ENCODE results near the gene SPPL3.

The SPPL3 gene

DNA sequence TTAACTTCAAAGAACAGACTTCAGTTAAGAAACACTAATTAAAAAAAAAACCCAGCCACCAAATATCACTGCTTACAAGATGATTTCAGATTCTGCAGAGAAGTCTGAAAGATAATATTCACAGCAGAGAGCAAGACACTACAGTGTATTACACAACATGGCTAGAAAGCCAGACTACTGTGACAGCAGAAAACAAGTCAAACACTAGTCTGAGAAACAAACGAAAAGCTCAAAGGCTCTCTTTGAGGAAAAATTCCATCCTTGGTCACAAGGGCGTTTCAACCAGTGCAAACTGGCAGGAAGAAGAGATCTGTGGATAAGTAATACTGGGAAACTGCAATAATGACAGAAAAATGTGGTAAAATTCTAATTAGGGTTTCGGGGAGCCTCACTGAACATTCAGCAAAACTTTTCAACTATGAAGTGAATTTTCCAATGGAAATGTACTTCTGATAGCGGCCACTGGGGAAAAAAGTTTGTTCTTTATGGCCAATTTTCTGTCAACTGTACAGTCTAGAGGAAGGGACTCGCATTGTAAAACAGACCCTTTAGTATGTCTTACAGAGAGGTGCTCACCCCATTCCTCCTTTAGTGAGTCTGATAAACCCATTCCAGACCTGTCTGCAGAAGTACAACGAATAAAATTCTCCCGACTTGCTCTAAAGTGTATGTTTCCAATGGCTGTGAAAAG lies 128.2 kb downstream of the SPPL3 start:
- DNase-seq (ENCODE audit: low spot score): no peak

- DNase-seq (ENCODE audit: low spot score): no peak
Measured at GRCh38 chr12:120774169-120774916, 129.8 kb downstream of the SPPL3 start.

GRCh38 chr12:120771097-120771496 lies 133.1 kb downstream of the SPPL3 start:
- DNase-seq (ENCODE audit: low spot score): no peak

DNA sequence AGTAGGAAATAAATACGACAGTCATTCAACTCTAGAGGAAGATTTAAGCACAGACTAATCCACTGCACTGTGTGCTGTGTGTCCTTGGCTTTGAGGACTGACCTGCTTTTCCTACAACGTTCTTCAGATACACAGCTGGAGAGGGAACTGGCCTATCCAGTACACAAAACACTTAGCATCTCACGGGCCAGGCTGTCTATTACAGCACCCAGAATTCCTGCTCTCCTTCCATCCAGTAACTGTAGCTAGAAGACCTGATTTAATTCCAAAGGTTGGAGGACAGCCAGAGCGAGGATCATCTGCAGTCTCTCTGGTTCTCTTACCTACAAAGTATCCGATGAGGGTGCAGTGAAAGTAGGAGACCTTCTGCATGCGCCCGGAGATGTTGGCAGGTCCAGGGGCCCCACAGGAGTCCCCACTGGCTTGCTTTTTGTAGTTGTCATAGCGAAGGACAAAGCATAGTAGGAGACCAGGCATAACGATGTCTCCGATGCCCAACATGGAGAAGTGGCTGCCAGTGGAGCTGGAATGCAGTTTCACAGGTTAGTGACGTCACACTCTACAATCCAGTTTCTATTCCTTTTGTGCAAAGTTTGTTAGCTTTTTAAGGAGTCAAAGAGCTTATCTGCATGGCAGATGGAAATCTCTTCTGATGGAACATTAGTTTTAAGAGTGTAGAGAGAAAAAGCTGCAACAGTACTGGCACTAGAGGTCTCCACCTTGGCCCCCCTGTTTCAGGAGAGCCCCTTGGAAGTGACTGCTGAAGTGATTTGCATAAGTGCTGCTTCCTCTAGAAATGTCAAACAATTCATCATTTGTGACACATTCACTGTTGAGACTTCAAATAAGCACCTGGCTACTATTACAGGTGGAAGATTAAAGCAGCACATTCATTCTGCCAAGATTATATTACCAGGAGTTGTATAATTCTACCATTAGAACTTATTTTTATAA lies 136.8 kb downstream of the SPPL3 start:
- no peak for DNase-seq (ENCODE audit: low spot score)

GRCh38 chr12:120766566-120766965 lies 137.6 kb downstream of the SPPL3 start:
- no peak for DNase-seq (ENCODE audit: low spot score)

- DNase-seq (ENCODE audit: low spot score): no peak
Measured at GRCh38 chr12:120764816-120765215, 139.3 kb downstream of the SPPL3 start.

- no peak for DNase-seq (ENCODE audit: low spot score)
Measured at GRCh38 chr12:120763250-120763649, 140.9 kb downstream of the SPPL3 start.

DNA sequence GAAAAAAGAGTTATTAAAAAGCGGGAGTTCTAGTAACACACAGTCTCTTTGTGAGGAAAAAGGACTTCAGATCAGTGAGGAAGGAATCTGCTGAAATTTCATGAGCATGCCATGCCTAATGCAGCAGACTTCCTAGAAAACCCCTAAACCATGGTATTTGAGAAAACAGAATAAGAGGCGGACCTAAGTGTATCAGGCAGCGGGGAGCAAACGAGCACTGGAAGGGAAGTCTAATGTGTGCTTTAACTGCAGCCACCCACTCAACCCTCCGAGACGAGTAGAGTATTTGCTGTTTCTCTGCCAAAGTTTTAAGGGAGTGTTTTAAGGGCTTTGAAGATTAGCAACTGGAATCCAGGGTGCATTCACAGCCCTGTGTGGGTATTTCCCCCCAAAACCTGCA lies 142.1 kb downstream of the SPPL3 start:
- DNase-seq (ENCODE audit: low spot score): no peak

- DNase-seq (ENCODE audit: low spot score): no peak
Measured at GRCh38 chr12:120761519-120761934, 142.6 kb downstream of the SPPL3 start.

DNA sequence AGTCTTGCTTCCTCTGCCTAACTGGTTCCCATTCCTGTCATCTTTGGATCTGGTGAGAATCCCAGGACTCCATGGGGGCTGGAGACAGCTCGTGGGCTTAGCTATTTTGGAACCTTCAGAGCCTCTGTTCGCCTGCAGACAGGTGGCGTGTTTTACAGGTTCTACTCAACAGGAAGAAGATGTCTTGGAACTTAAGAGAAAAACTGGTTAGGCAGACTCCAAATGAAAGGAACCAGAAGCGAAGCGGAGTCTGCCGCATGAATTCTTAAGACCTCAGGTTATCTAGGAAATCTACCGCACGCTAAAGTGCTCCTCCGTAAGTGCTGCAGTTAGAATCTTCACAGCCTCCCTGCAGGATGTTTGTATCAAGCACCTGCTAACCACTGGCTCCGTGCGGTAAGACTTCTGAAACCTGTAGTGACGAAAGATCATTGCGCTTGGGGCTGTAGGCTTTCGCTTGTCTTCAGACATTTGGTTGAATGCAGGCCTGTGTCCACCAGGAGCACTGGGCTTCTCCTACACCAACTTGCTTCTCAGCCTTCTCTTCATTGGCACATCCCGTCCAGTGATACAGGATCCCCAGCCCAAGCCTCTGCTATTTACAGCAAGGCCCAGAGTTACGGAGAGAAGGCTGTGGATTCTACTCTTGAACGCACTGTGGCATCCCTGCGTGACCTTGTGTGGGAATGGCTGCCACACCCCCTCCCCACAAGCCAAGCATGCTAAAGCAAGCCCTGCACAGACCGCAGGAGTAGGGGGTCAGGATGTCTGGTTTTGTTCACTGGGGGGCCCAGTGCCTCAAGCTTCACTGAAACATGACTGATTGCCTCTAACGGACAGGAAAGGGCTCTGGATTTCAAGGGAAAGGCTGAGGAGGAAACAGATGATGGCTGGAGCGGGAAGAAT lies 143.6 kb downstream of the SPPL3 start:
- no peak for DNase-seq (ENCODE audit: low spot score)

GRCh38 chr12:120759591-120760348 lies 144.4 kb downstream of the SPPL3 start:
- no peak for DNase-seq (ENCODE audit: low spot score)

- DNase-seq (ENCODE audit: low spot score): no peak
Measured at GRCh38 chr12:120758798-120759590, 145.2 kb downstream of the SPPL3 start.

- DNase-seq (ENCODE audit: low spot score): no peak
Measured at GRCh38 chr12:120757949-120758348, 146.2 kb downstream of the SPPL3 start.

DNA sequence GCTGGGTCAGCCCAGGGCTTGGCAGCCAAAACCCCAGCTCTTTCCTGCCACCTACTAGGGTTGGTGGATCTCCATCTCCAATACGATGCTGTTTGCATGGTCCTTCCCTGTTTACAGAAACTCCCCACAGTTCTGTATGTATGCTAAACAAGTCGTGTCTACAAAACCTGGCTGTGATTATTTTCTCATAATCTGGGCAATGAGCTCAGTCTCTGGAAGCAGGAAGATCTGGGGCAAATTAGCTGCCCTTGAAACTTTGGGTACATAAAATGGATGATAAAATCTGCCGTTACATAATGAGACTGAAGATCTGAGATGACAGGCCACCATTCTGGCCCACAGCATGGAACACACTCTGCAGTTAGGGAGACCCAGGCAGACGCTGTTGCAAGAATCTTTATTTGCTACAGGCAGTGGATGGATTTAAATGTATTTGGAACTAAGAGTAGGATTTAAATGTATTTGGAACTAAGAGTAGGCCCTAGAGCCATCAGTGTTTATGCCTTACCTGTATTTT lies 146.9 kb downstream of the SPPL3 start:
- DNase-seq (ENCODE audit: low spot score): no peak

DNA sequence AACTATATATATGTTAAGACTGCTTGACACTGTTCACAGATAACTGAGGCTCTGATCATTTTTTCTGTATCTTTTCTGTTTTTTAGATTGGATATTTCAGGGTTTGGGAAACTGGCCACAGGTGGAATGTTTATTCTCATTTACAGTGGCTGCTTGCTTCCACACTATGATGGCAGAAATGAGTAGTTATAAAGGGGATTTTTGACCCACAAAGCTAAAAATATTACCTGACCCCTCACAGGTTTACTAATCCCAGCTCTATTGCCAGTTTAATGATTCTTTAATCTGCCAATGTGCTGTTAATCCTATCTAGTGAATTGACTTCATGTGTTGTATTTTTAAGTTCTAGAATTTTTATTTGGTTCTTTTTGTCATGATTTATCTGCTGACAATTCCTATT lies 148.9 kb downstream of the SPPL3 start:
- DNase-seq (ENCODE audit: low spot score): no peak

DNA sequence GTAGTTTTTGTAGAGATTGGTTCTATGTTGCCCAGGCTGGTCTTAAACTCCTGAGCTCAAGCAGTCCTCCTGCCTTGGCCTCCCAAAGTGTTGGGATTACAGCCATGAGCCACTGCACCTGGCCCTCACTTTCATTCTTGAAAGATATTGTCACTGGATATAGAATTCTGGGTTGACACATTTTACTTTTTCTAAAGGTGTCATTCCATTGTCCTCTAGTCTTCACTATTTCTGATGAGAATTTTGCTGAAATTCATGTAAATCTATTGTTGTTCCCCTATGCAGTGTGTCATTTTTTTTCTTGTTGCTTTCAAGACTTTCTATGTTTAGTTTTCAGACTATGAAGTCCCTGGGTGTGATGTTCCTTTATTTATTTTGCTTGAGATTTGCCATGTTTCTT lies 149.4 kb downstream of the SPPL3 start:
- DNase-seq (ENCODE audit: low spot score): no peak

GRCh38 chr12:120751389-120751788 lies 152.8 kb downstream of the SPPL3 start:
- no peak for DNase-seq (ENCODE audit: low spot score)

- no peak for DNase-seq (ENCODE audit: low spot score)
Measured at GRCh38 chr12:120750806-120751205, 153.4 kb downstream of the SPPL3 start.

DNA sequence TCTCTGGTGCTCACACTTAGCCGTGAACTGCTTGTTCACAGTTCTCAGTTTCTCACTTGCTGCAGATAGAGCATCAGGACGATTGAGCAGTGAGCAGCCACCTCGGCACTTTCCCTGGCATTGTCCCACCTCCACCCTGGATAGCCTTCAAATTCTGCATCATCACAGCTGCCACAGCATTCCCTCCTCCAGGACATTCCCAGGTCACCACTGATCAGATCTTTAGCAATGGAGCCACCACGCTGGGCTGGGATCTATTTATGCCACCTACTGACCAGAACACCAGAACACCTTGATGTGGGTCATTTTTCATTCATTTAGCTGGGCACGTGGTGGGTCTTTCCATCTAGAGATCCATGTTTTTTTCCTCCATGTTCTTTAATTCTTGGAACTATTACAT lies 154.9 kb downstream of the SPPL3 start:
- no peak for DNase-seq (ENCODE audit: low spot score)

- no peak for DNase-seq (ENCODE audit: low spot score)
Measured at GRCh38 chr12:120748242-120748641, 155.9 kb downstream of the SPPL3 start.

Data from hematopoietic multipotent progenitor cell treated with erythropoietin and hydrocortisone succinate and interleukin-3 and kit ligand, for 17 days (in vitro differentiated cells).